GM21717 (cell line): ENCODE data around the gene ZNFX1.

ENCODE experiments used
- ATAC-seq: cut with Tn5 transposase; IDR thresholded peaks from one replicate; pipeline ENCODE4 v1.9.1; 2021; ENCODE audit warnings: mild to moderate bottlenecking, moderate library complexity; ENCODE audit not compliant: unreplicated experiment

ZNFX1 gene

DNA sequence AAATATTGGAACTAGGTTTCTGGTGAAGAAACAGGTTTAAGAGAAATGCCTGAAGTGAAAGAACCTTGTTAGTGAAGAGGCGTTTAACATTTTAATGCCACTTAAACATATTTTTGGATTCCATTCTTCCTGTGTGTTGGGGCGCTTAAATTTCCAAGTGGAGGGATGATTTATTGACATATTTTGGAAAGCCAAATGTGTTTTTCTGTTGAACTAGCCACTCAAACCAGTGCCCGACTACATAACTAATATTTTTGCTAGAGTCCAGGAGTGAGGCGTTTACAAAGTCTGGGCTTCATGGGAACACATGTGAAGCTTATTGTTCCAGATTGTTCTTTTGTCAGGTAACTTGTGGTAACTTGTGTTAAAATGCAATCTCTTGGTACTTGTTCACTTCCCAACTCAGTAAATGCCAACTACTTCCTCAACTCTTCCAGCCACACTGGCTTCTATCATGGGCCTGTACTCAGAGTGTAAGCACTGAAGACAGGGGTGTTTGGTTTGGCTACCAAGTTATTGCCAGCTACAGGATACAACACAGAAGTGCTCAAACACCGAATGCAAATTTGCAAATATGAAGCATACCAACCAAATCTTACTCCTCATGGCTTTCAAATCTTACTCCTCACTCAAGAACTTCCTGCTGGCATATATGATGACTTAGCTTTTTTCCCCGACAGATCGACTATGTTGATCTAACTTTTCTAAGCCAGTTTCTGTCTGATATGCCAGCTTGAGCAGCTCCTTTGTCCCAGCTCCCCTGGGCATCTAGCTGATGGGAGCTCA is 2.0 kb upstream of the ZNFX1 start:
- no peak for ATAC-seq

DNA sequence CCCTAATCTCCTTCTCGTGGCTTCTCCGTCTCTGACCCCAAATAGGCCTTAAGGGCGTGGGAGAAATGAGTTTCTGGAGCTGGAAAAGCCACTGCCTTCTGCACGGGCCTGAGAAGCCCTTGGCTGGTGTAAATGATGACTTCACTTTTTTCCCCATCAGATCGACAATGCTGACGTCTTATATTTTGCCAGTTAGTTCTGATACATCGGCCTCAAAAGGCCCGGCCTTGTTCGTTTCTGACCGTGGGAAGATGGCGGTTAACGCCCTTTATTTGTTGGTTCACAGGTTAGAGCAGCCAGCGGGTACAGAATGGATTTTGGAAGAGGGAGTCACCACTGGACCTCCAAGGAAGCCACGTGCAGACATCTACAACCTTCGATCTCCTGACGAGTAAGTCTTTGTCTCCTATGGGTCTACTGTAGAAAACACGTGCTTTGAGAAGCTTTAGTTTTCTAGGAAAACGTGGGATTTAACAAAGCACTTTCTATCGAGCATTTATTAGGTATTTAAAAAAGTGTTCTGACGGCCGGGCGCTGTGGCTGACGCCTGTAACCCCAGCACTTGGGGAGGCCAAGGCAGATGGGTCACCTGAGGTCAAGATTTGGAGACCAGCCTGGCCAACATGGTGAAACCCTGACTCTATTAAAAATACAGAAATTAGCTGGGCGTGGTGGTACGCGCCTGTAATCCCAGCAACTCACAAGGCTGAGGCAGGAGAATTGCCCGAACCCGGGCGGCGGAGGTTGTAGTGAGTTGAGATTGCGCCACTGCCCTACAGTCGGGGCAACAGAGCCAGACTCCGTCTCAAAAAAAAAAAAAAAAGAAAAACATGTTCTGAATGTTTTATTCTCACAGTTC is 1.2 kb upstream of the ZNFX1 start:
- peak; percentile 0 for ATAC-seq

GRCh38 chr20:49277786-49278035 is 146 bp downstream of the ZNFX1 start:
- ATAC-seq = no peak

- ATAC-seq = no peak
Observed at GRCh38 chr20:49276961-49277785, 684 bp downstream of the ZNFX1 start.

GRCh38 chr20:49276161-49276960 is 1.5 kb downstream of the ZNFX1 start:
- ATAC-seq = no peak

DNA sequence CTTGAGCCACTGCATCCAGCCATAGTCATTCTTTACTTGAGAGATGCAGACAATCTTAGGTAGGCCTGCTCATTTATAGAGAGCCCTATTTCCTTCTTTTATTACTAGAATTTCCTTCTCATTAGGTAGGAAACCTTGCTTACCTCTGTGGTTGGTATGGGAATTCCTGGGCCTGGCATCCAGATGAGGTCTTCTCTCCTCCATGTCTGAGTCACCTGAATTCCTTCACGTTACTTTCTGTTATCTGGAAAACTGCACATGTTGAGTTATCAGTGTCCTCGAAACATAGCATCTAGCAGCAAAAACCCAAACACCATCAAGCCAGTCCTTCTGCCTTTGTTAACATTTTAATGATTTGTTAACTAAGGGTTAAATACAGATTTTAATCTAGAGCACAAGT is 2.2 kb downstream of the ZNFX1 start:
- no peak for ATAC-seq

GRCh38 chr20:49275216-49275615 is 2.6 kb downstream of the ZNFX1 start:
- no peak for ATAC-seq

DNA sequence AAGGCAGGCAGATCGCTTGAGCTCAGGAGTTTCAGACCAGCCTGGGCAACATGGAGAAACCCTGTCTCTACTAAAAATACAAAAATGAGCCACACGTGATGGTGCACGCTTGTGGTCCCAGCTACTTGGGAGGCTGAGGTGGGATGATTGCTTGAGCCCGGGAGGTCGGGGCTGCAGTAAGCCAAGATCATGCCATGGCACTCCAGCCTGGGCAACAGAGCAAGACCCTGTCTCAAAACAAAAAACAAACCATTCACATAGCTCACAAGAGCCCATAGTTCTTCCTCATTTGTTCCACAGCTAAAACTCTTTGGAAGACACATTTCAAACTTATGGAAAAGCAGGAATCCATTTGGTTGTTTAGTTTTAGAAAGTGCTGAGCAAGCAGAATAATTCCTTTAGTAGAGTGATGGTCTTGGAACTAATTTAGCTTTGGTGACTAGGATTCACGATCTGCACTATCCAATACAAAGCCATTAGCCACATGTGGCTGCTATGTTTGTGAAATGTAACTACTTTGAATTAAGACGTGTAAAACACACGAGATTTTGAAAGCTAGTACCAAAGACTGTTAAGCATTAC is 4.1 kb downstream of the ZNFX1 start:
- no peak for ATAC-seq

DNA sequence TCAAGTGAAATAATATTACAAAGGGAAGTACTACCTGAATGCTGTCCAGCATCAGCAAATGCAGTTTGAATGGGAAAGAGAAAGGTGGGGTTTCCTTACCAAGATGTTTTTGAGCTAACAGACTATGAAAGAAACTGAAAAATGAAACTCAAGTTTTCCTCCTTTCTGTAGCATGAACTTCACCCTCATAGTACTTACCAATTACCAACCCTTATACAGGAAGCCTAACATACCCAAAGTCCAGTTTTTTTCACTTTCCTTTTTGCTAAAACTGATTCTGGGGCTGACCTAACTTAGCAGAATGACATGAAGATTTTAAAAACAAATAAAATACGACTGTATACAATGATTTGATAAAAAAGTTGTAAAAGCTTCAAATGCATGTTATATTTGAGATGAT is 5.2 kb downstream of the ZNFX1 start:
- ATAC-seq = no peak

DNA sequence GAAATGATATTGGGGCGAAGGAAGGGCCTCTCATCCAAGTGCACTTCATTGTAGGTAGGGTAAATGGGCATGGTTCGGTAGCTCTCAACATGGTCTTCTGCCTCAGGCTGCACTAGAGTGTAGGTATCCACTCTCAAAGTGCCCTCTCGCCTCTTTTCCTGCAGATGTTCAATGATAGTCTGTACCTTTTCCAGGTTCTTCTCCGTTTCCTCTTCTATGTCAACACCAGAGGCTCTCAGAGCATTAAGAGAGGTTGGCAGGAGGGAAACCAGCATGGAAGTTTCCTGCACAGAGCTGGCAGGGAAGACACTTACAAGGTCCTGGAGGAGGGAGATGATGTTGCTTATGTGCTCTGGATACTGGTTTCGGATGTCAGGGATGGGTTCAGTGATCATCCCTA is 7.1 kb downstream of the ZNFX1 start:
- ATAC-seq = no peak

- no peak for ATAC-seq
Observed at GRCh38 chr20:49270177-49270576, 7.7 kb downstream of the ZNFX1 start.

GRCh38 chr20:49268600-49269365 is 9.1 kb downstream of the ZNFX1 start:
- no peak for ATAC-seq

DNA sequence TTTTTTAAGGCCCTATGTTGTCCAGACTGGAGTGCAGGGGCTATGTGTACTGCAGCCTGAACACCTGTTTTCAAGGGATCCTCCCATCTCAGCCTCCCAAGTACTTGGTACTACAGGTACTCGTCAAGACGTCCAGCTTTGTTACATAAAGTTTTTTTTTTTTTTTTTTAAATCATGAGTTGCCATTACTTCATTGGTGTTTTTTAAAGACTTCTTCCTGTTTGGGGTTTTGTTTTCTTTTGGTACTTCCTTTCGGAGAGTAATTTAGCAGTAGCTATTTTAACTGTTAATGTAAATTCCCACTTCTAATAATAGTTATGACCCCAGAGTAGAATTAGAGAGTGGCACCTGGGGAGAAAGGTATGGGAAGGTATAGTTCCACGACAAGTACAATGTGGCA is 10.5 kb downstream of the ZNFX1 start:
- no peak for ATAC-seq

DNA sequence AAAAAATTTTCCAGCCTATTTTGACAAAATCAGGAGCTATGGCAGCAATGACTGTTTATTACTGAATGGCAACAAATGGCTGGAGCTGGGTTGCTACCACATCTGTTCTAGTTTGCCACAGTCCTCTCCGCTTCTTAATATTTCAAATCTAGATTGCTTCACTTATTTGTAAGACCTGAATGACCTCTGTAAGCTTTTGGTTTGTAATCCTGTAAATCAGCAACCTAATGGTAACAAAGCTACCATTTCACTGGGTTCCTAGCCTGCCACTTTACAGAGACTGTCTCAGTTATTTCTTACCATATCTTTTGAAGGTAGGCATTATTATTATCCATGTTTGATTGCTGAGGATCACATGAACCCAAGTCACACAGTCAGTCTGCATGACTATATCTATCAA is 15.4 kb downstream of the ZNFX1 start:
- no peak for ATAC-seq

DNA sequence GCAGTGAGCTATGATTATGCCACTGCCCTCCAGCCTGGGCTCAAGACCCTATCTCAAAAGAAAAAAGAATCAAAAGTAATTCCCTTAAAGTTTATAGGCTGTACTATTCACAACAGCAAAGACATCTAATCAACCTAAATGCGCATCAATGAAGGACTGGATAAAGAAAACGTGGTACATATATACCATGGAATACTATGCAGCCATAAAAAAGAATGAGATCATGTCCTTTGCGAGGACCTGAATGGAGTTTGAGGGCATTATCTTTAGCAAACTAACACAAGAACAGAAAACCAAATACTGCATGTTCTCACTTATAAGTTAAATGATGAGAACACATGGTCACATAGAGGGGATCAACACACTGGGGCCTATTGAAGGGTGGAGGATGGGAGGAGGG is 16.7 kb downstream of the ZNFX1 start:
- ATAC-seq = no peak

DNA sequence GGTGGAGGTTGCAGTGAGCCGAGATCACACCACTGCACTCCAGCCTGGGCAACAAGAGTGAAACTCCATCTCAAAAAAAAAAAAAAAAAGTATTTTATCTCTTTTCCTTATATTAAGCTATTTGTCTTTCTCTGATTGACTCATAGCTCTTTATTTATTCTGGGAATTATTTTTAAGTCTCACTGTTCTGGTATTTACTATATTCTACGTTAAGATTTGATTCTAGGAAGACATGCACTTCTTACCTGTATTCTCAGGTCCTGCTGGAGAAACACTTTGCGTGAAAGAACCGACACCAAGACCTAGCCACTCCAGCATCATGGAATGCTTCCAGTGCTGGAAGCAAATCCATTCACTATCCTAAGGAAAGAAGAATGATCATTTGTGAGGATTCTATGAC is 17.6 kb downstream of the ZNFX1 start:
- no peak for ATAC-seq

DNA sequence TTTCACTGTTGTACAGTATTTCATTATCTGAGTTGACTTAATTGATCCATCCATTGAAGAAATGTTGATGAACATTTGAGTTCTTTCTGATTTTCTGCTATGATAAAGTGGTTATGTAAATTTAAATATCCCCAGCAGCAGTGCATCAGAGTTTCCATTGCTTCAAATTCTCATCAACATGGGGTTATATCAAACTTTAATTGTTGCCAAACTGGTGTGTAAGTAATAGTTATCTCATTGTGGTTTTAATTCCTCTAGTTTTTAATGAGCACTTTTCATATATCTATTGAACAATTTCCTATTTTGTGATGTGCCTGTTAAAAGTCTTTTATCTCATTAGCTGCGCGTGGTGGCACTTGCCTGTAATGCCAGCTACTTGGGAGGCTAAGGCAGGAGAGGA is 18.1 kb downstream of the ZNFX1 start:
- no peak for ATAC-seq

DNA sequence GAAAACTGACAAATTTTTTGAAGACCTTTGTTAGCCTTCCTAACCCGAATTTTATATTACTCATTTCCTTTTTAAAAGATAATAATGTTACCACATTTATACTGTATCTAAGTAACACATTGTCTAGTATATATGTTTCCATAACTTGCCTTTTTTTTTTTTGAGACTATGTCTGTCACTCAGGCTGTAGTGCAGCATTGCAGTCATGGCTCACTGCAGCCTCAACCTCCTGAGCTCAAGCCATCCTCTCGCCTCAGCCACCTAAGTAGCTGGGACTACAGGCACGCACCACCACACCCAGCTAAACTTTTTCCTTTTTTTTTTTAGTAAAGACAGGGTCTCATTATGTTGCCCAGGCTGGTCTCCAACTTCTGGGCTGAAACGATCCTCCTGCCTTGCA is 18.6 kb downstream of the ZNFX1 start:
- ATAC-seq = no peak

DNA sequence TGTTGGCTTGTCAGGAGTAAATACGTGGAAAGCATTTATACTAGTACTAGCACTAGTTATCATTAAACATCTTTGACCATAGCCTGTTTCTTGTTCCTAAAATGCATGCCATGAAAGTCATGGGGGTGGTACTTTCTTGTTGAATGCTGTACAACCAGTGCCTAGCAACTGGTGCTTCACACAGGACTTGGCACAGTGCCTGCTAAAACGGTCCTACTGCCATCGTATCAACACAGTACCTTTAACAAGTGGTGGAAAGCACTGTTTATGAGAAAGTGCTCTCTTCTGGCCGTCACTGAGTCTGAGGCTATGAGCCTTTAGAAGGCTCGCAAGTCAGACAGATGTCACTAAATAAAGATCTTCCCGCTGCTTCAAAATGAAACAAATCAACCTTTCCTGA is 21.6 kb downstream of the ZNFX1 start:
- ATAC-seq = no peak
